Cardiac atrium fibroblast (primary cell): ENCODE results near the gene INTS7. TPM values are rescaled to one million over a fixed set of nuclear protein-coding genes. Genes with fewer than 3 reads are reported as not detected.

Experiments
- total RNA-seq: library from RNA; depleted of rRNA; stranded (reverse); fragments of >200 nt; gene quantifications from 2 replicates; pipeline ENCODE4 v1.2.3, GENCODE V29; 2015

The INTS7 gene
- total RNA-seq = 7.6 and 10.3 TPM in 2 replicates

DNA sequence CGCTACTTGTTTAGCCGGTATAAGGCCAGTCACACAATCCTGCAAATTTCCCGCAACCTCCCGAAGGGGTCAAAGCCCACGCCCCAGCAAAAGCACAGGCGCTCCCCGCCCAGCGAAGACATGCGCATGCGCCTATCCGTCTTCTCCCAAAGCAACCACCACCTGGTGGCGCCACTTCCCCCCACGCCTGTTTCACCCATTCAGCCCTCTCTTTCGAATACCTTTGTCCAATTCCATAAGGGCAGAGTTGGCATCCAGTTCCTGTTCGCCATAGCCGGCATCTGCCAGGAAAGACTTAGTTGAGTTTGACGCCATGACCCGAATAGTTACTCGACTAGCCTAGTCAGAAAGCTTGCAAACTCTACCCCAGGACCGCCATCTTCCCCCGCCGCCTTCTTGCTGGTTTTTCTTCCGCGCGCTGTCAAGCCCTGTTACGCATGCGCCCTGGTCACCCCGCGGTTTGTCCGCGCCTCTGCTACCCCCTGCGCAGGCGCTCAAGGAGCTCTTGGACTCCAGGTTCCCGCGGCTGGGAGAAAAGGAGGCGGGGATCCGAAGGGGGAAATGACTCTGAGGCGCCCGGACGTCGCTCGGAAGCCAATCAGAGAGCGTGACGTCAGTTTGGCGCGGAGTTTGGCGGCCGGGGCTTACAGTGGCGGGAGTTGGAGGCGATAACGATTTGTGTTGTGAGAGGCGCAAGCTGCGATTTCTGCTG lies at the start of gene INTS7, which contains the start of gene DTL:
TSS of gene INTS7 (minus strand) at position 435 of the 712 bp plus-strand sequence. CDS start at position 315, 120 bp downstream.
TSS of gene DTL (plus strand) at position 626 of the 712 bp plus-strand sequence. CDS start 143 bp downstream, outside the sequence.

Other genes starting within 250 kb of the INTS7 start
- gene LPGAT1, start 204.8 kb downstream of the INTS7 start, total RNA-seq = 11.0 and 18.8 TPM in 2 replicates
- gene DTL, start 191 bp upstream of the INTS7 start, total RNA-seq = 2.6 and 6.5 TPM in 2 replicates
- 19.0 and 23.5 TPM in 2 replicates for gene PPP2R5A, start 249.9 kb upstream of the INTS7 start, total RNA-seq